ENCODE data around the gene IL2RA. TPM values are rescaled to one million over a fixed set of nuclear protein-coding genes. Genes with fewer than 3 reads are reported as not detected.

IL2RA gene
- total and polyA plus RNA-seq, 9 of the 15 experiments (the other 6 are each of a cell fraction or from before 2014, with no cell fraction given): 0.95 TPM; not detected in 8

GRCh38 chr10:5977471-5978229 lies 84.5 kb downstream of the IL2RA start, which contains the start of gene IL15RA (continued):
- TF ChIP-seq NR2C2 (CRISPR knock-in tag; IDR thresholded peaks at IDR 0.05) (peak; percentile 22; the same call in 1 of the 2 replicates), NR2C2 (tag; IDR thresholded peaks at IDR 0.05) (0 out of 2 replicates have a peak, but pooled peaks have one; percentile 33), CXXC5 (CRISPR knock-in tag; IDR thresholded peaks at IDR 0.05) (peak; percentile 60), KLF6 (CRISPR knock-in tag; IDR thresholded peaks at IDR 0.05; ENCODE audit: borderline replicate concordance) (no peak), FOXM1 (IDR thresholded peaks at IDR 0.05; ENCODE audit: low read depth) (no peak), FOXM1 (CRISPR knock-in tag; IDR thresholded peaks at IDR 0.05; ENCODE audit: low read depth) (no peak), ARID3A (IDR thresholded peaks at IDR 0.05; ENCODE audit: borderline replicate concordance, low read depth, low read length) (no peak), KLF1 (tag; IDR thresholded peaks at IDR 0.05) (no peak), KLF13 (tag; IDR thresholded peaks at IDR 0.05; ENCODE audit: borderline replicate concordance, low read depth) (no peak), HMG20A (CRISPR knock-in tag; conservative IDR thresholded peaks at IDR 0.05) (no peak), NFYB (IDR thresholded peaks at IDR 0.05; ENCODE audit: extremely low read depth, insufficient read length) (no peak), ATF1 (CRISPR knock-in tag; IDR thresholded peaks at IDR 0.05) (no peak), ATF1 (tag; IDR thresholded peaks at IDR 0.05) (peak; percentile 59), ETV6 (IDR thresholded peaks at IDR 0.05; ENCODE audit: borderline replicate concordance in 1 of 2, low read depth in 2 of 2, low read length in 1 of 2) (no peak), ETV6 (CRISPR knock-in tag; IDR thresholded peaks at IDR 0.05; ENCODE audit: borderline replicate concordance) (no peak), SFPQ (IDR thresholded peaks at IDR 0.05; ENCODE audit: low read depth, low read length) (no peak), ZNF165 (CRISPR knock-in tag; IDR thresholded peaks at IDR 0.05; ENCODE audit: borderline replicate concordance) (no peak), EWSR1 (IDR thresholded peaks at IDR 0.05; ENCODE audit: borderline replicate concordance, low read depth, partially characterized antibody) (no peak), NFRKB (IDR thresholded peaks at IDR 0.05; ENCODE audit: low read depth) (no peak), THRB (CRISPR knock-in tag; conservative IDR thresholded peaks at IDR 0.05) (no peak), ZC3H4 (CRISPR knock-in tag; IDR thresholded peaks at IDR 0.05; ENCODE audit: borderline replicate concordance) (peak; percentile 58; the same call in 1 of the 2 replicates), SRSF7 (optimal IDR thresholded peaks at IDR 0.05; ENCODE audit: low read depth, low read length) (no peak), ARID2 (IDR thresholded peaks at IDR 0.05) (no peak), OTX1 (CRISPR knock-in tag; IDR thresholded peaks at IDR 0.05) (no peak), SNRNP70 (optimal IDR thresholded peaks at IDR 0.05; ENCODE audit: low read depth, low read length) (no peak)
